Lower lobe of right lung (tissue), 2 donors: Measurements from ENCODE around the gene SOX10. TPM values are rescaled to one million over a fixed set of nuclear protein-coding genes. Genes with fewer than 3 reads are reported as not detected.
"Not testable (repeated sequence)": the region's sequence is repeated elsewhere in the genome, so short reads cannot be mapped to it uniquely, and the experiment has no call there.

Experiments
- ATAC-seq, 2 donors: fragments of 200-7000 bp; cut with Tn5 transposase; one replicate each; pipeline ENCODE4 v1.9.1; 2020 to 2022; ENCODE audit warnings: mild to moderate bottlenecking in 2 of 2, moderate library complexity in 2 of 2
- DNase-seq: peaks from one replicate; pipeline ENCODE4 v3.0.0-alpha.2; 2020
- H3K27ac ChIP-seq: fragments of 200-600 bp; one replicate; pipeline ENCODE4 v1.8.0; 2022
- H3K27me3 ChIP-seq: fragments of 200-600 bp; one replicate; pipeline ENCODE4 v1.8.0; 2022; ENCODE audit warnings: low read depth
- H3K36me3 ChIP-seq: fragments of 200-600 bp; one replicate; pipeline ENCODE4 v1.8.0; 2022; ENCODE audit warnings: mild to moderate bottlenecking
- H3K4me1 ChIP-seq: fragments of 200-600 bp; one replicate; pipeline ENCODE4 v1.8.0; 2022
- H3K4me3 ChIP-seq: fragments of 200-600 bp; one replicate; pipeline ENCODE4 v1.8.0; 2022; ENCODE audit warnings: mild to moderate bottlenecking
- H3K9me3 ChIP-seq: fragments of 200-600 bp; one replicate; pipeline ENCODE4 v1.8.0; 2022
- CTCF ChIP-seq: fragments of 200-600 bp; IDR thresholded peaks from one replicate; pipeline ENCODE4 v1.8.0; 2022; ENCODE audit warnings: antibody characterized with exemption, mild to moderate bottlenecking
- intact Hi-C: fragments of 100-400 bp; cut with DNase I; formaldehyde crosslinking; loops from one replicate; pipeline ENCODE4 v1.11.0; 2022
- total RNA-seq: library from RNA; stranded (reverse); fragmentation: NEBNext Ultra II Directional; extraction: Animal tissue kit (Norgen Biotek cat#: 25700); gene quantifications from one replicate; pipeline ENCODE4 v1.2.1, GENCODE V29; 2021
- donor health status: DM: no; HTN: yes; CAD: no; lungs with severe emphysema.

Gene SOX10
- total RNA-seq, 1 donor from 2014 or later: not detected

DNA sequence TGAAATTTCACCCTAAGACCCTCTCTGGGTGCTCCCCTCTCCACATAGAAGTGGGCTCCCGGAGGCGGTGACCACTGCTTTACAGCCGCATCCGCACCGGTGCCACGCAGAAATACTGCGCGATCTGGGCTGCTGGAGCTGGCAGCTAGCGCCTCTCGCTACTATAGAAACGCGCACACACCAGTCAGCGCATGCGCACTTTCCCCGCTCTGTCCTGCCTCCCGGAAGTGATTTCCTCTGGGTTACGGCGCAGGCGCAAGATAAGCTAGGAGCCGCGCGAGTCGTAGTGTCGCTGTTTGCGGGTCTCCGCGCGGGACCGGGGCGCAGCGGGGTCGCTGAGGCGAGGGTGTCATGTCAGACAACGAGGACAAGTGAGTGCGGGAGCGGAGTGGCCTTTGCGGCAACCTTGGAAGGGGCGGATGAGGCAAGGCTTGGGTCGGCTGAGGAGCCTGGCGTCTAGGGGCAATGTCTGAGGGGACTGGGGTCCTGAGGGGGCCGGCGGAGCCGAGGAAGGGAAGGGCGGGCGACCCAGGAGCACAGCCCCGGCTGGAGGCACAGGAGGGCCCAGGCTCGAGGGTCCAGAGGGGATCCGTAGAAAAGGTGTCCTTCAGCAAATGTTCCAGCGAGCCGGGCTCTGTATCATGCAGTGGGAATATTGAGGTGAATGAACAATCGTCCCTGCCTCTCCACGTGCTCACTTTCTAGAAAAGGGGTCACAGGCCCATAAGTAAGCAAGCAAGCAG lies 30.7 kb downstream of the SOX10 start, which contains the start of the genes C22orf23 and POLR2F:
TSS of gene C22orf23 (minus strand) at position 165 of the 743 bp plus-strand sequence. CDS start 452 bp downstream, outside the sequence.
TSS of gene POLR2F (plus strand) at position 263 of the 743 bp plus-strand sequence. CDS start at position 352, 89 bp downstream.
- no peak for TF ChIP-seq CTCF
- Histone ChIP-seq H3K27me3 (no peaks in the 10 kb centered on the region), H3K36me3 (peaks cover 23% of the 10 kb centered on the region), H3K27ac (peak within 1 kb of the TSS; percentile 80), H3K4me1 (peaks cover 27% of the 10 kb centered on the region), H3K4me3 (peak within 1 kb of the TSS; percentile 98), H3K9me3 (no peaks in the 10 kb centered on the region)
- intact Hi-C loops: no loop called here
- DNase-seq: peak; percentile 98
- ATAC-seq: peak; percentile 98 to 99

DNA sequence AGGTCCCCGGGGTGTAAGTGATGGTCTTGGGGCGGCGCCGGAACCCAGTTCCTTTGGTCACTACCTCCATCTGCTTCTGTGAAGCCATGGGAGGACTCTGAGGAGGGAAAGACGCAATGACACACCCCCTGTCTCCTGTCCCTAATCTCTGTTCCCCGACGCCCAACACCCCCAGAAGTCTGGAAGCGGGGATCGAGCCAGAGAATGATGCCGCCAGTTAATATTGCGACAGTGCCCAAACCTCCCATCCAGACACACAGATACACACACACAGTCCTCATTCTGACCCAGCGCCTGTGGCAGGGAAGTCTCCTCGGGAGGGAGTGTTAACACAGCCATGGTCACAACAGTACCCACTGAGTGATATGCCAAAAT lies 31.3 kb downstream of the SOX10 start:
- Histone ChIP-seq H3K27me3 (no peaks in the 10 kb centered on the region), H3K9me3 (no peaks in the 10 kb centered on the region), H3K36me3 (peaks cover 17% of the 10 kb centered on the region), H3K27ac (peak overlapping the region; percentile 80), H3K4me1 (peaks cover 27% of the 10 kb centered on the region), H3K4me3 (peak overlapping the region; percentile 98)
- DNase-seq: no peak
- no peak for TF ChIP-seq CTCF
- intact Hi-C loops: no loop called here
- peak; percentile 66 to 69 for ATAC-seq

- H3K4me1 ChIP-seq: peaks cover 27% of the 10 kb centered on the region
- intact Hi-C loops, H3K27me3 ChIP-seq, H3K9me3 ChIP-seq, DNase-seq, H3K27ac ChIP-seq: not testable (repeated sequence)
- H3K36me3 ChIP-seq: peaks cover 13% of the 10 kb centered on the region
- ATAC-seq: peak; percentile 8 to 31
- H3K4me3 ChIP-seq: peak overlapping the region; percentile 98
Measured at GRCh38 chr22:37952629-37953028, 31.7 kb downstream of the SOX10 start.

GRCh38 chr22:37951305-37951704 lies 33.0 kb downstream of the SOX10 start:
- Histone ChIP-seq H3K4me3 (no peak overlapping the region), H3K4me1 (peaks cover 27% of the 10 kb centered on the region), H3K27ac (no peak overlapping the region), H3K27me3 (no peaks in the 10 kb centered on the region), H3K36me3 (no peaks in the 10 kb centered on the region), H3K9me3 (no peaks in the 10 kb centered on the region)
- intact Hi-C loops: no loop called here
- DNase-seq (no peak), ATAC-seq (no peak)
- TF ChIP-seq CTCF: no peak

GRCh38 chr22:37947142-37947795 lies 37.1 kb downstream of the SOX10 start:
- DNase-seq, intact Hi-C loops, H3K27ac ChIP-seq, H3K36me3 ChIP-seq, H3K9me3 ChIP-seq, ATAC-seq, H3K4me1 ChIP-seq, H3K4me3 ChIP-seq, H3K27me3 ChIP-seq: not testable (repeated sequence)

GRCh38 chr22:37944423-37944822 lies 39.9 kb downstream of the SOX10 start:
- H3K36me3 ChIP-seq: peaks cover 36% of the 10 kb centered on the region
- H3K27me3 ChIP-seq, ATAC-seq, intact Hi-C loops, H3K4me3 ChIP-seq, H3K9me3 ChIP-seq, H3K4me1 ChIP-seq, DNase-seq, H3K27ac ChIP-seq: not testable (repeated sequence)

DNA sequence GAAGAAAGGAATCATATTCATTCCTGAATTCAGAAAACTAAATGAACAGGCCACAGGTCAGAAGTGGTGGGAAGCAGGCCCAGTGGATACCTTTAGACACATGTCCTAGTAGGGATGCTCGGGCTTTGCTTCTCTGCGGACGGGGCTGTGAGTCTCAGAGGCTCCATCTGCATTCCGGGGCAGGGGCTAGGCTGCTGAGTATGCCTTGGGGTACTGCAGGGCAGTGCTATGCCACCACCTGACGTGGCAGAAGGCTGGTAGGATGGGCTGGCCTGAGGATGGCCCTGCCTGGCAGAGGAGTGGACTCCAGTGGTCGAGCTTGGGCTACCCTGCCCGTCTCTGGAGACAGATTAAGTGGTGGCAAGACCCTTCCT lies 40.5 kb downstream of the SOX10 start:
- Histone ChIP-seq H3K36me3 (peaks cover 42% of the 10 kb centered on the region), H3K27ac (no peak overlapping the region), H3K4me3 (no peak overlapping the region), H3K4me1 (no peaks in the 10 kb centered on the region), H3K27me3 (no peaks in the 10 kb centered on the region), H3K9me3 (no peaks in the 10 kb centered on the region)
- ATAC-seq (no peak), DNase-seq (no peak)
- intact Hi-C loops: no loop called here
- TF ChIP-seq CTCF: no peak
